ENCODE results near the gene LCN1. TPM values are rescaled to one million over a fixed set of nuclear protein-coding genes. Genes with fewer than 3 reads are reported as not detected.

LCN1 gene
- not detected for total RNA-seq

- Mint-ChIP-seq H3K4me3 (no peak within 1 kb of the TSS), H3K27me3 (peaks cover 14% of the 10 kb centered on the region), H3K27ac (no peak within 1 kb of the TSS), H3K9me3 (no peaks in the 10 kb centered on the region), H3K36me3 (no peaks in the 10 kb centered on the region), H3K4me1 (peaks cover 2% of the 10 kb centered on the region)
- no peak for DNase-seq
These were observed at the start of gene LCN1 for GRCh38 chr9:135520916-135521607. TSS of gene LCN1 (plus strand) at chr9:135521440. CDS start at chr9:135521498, 58 bp downstream.

GRCh38 chr9:135471791-135472640 is 49.2 kb upstream of the LCN1 start:
- Mint-ChIP-seq H3K36me3 (no peaks in the 10 kb centered on the region), H3K27me3 (peaks cover 61% of the 10 kb centered on the region), H3K4me3 (no peak overlapping the region), H3K27ac (no peak overlapping the region), H3K4me1 (peaks cover 6% of the 10 kb centered on the region), H3K9me3 (no peaks in the 10 kb centered on the region)
- DNase-seq, result no peak

GRCh38 chr9:135473972-135474543 is 47.2 kb upstream of the LCN1 start:
- H3K27me3 Mint-ChIP-seq, result peaks cover 61% of the 10 kb centered on the region
- H3K4me3 Mint-ChIP-seq, result no peak overlapping the region
- no peaks in the 10 kb centered on the region for H3K36me3 Mint-ChIP-seq
- no peak for DNase-seq
- H3K9me3 Mint-ChIP-seq, result no peaks in the 10 kb centered on the region
- no peak overlapping the region for H3K27ac Mint-ChIP-seq
- H3K4me1 Mint-ChIP-seq, result peaks cover 3% of the 10 kb centered on the region

GRCh38 chr9:135474915-135475314 is 46.3 kb upstream of the LCN1 start:
- Mint-ChIP-seq H3K4me1 (peaks cover 1% of the 10 kb centered on the region), H3K9me3 (no peaks in the 10 kb centered on the region), H3K27ac (no peak overlapping the region), H3K4me3 (no peak overlapping the region), H3K36me3 (no peaks in the 10 kb centered on the region), H3K27me3 (peaks cover 52% of the 10 kb centered on the region)
- no peak for DNase-seq

- peaks cover 1% of the 10 kb centered on the region for H3K4me1 Mint-ChIP-seq
- H3K27me3 Mint-ChIP-seq, result peaks cover 48% of the 10 kb centered on the region
- DNase-seq, result no peak
- no peak overlapping the region for H3K4me3 Mint-ChIP-seq
- no peak overlapping the region for H3K27ac Mint-ChIP-seq
- H3K9me3 Mint-ChIP-seq, result no peaks in the 10 kb centered on the region
- no peaks in the 10 kb centered on the region for H3K36me3 Mint-ChIP-seq
These were observed 44.5 kb upstream of the LCN1 start for GRCh38 chr9:135476561-135477355.

GRCh38 chr9:135478191-135478590 is 43.0 kb upstream of the LCN1 start:
- no peak for DNase-seq
- H3K9me3 Mint-ChIP-seq, result no peaks in the 10 kb centered on the region
- H3K4me3 Mint-ChIP-seq, result no peak overlapping the region
- no peaks in the 10 kb centered on the region for H3K36me3 Mint-ChIP-seq
- H3K27me3 Mint-ChIP-seq, result peaks cover 58% of the 10 kb centered on the region
- H3K4me1 Mint-ChIP-seq, result peaks cover 1% of the 10 kb centered on the region
- H3K27ac Mint-ChIP-seq, result no peak overlapping the region

- H3K36me3 Mint-ChIP-seq, result no peaks in the 10 kb centered on the region
- H3K27ac Mint-ChIP-seq, result no peak overlapping the region
- peak overlapping the region; percentile 79 for H3K4me3 Mint-ChIP-seq
- no peaks in the 10 kb centered on the region for H3K9me3 Mint-ChIP-seq
- no peak for DNase-seq
- H3K4me1 Mint-ChIP-seq, result peaks cover 1% of the 10 kb centered on the region
- H3K27me3 Mint-ChIP-seq, result peaks cover 66% of the 10 kb centered on the region
These were observed 42.3 kb upstream of the LCN1 start for GRCh38 chr9:135478829-135479468.

- no peak within 1 kb of the TSS for H3K27ac Mint-ChIP-seq
- H3K4me3 Mint-ChIP-seq, result peak within 1 kb of the TSS; percentile 79
- no peak for DNase-seq
- no peaks in the 10 kb centered on the region for H3K9me3 Mint-ChIP-seq
- H3K36me3 Mint-ChIP-seq, result no peaks in the 10 kb centered on the region
- H3K27me3 Mint-ChIP-seq, result peaks cover 66% of the 10 kb centered on the region
- peaks cover 1% of the 10 kb centered on the region for H3K4me1 Mint-ChIP-seq
These were observed 41.7 kb upstream of the LCN1 start, which contains the start of gene PPP1R26 for GRCh38 chr9:135479469-135480052. TSS of gene PPP1R26 (plus strand) at chr9:135479782. CDS start at chr9:135484511, 4,729 bp downstream.

- Mint-ChIP-seq H3K4me3 (no peak overlapping the region), H3K27ac (no peak overlapping the region), H3K9me3 (no peaks in the 10 kb centered on the region), H3K27me3 (peaks cover 71% of the 10 kb centered on the region), H3K4me1 (peaks cover 1% of the 10 kb centered on the region), H3K36me3 (no peaks in the 10 kb centered on the region)
- DNase-seq, result no peak
These were observed 40.9 kb upstream of the LCN1 start for GRCh38 chr9:135480071-135480939.

- Mint-ChIP-seq H3K27ac (no peak overlapping the region), H3K36me3 (no peaks in the 10 kb centered on the region), H3K4me1 (peaks cover 1% of the 10 kb centered on the region), H3K27me3 (peaks cover 68% of the 10 kb centered on the region), H3K9me3 (no peaks in the 10 kb centered on the region), H3K4me3 (no peak overlapping the region)
- no peak for DNase-seq
These were observed 40.3 kb upstream of the LCN1 start for GRCh38 chr9:135480940-135481310.

- H3K36me3 Mint-ChIP-seq, result no peaks in the 10 kb centered on the region
- peaks cover 1% of the 10 kb centered on the region for H3K4me1 Mint-ChIP-seq
- peaks cover 58% of the 10 kb centered on the region for H3K27me3 Mint-ChIP-seq
- no peak overlapping the region for H3K27ac Mint-ChIP-seq
- DNase-seq, result no peak
- H3K9me3 Mint-ChIP-seq, result no peaks in the 10 kb centered on the region
- H3K4me3 Mint-ChIP-seq, result no peak overlapping the region
These were observed 39.1 kb upstream of the LCN1 start for GRCh38 chr9:135482015-135482754.

GRCh38 chr9:135484460-135485277 is 36.6 kb upstream of the LCN1 start:
- no peaks in the 10 kb centered on the region for H3K4me1 Mint-ChIP-seq
- H3K4me3 Mint-ChIP-seq, result no peak overlapping the region
- no peaks in the 10 kb centered on the region for H3K9me3 Mint-ChIP-seq
- H3K27me3 Mint-ChIP-seq, result peaks cover 42% of the 10 kb centered on the region
- H3K36me3 Mint-ChIP-seq, result no peaks in the 10 kb centered on the region
- no peak overlapping the region for H3K27ac Mint-ChIP-seq
- DNase-seq, result no peak
